Neural progenitor cell (in vitro differentiated cells): Measurements from ENCODE around the gene SLC2A11. TPM values are rescaled to one million over a fixed set of nuclear protein-coding genes. Genes with fewer than 3 reads are reported as not detected.

ENCODE experiments used
- DNase-seq: peaks from one replicate; pipeline ENCODE4 v3.0.0-alpha.2; 2016; ENCODE audit warnings: low spot score
- H2AFZ ChIP-seq: fragments of 200-600 bp; sonication (generic); replicated peaks from 2 replicates; pipeline ENCODE4 v1.6.1; 2016; ENCODE audit warnings: antibody characterized with exemption
- H3F3A ChIP-seq: fragments of 200-600 bp; sonication (generic); 2 replicates; pipeline ENCODE4 v1.6.1; 2016; ENCODE audit warnings: antibody characterized with exemption, low read depth
- H3K27ac ChIP-seq: fragments of 200-600 bp; sonication (generic); 2 replicates; pipeline ENCODE4 v1.5.1; 2016; ENCODE audit warnings: mild to moderate bottlenecking
- H3K27me3 ChIP-seq: fragments of 200-600 bp; sonication (generic); 2 replicates; pipeline ENCODE4 v1.6.1; 2016; ENCODE audit warnings: mild to moderate bottlenecking, moderate library complexity
- H3K36me3 ChIP-seq: fragments of 200-600 bp; sonication (generic); 2 replicates; pipeline ENCODE4 v1.5.1; 2016
- H3K4me1 ChIP-seq: fragments of 200-600 bp; sonication (generic); 2 replicates; pipeline ENCODE4 v1.6.1; 2016; ENCODE audit warnings: mixed run types
- H3K4me2 ChIP-seq: fragments of 200-600 bp; sonication (generic); 2 replicates; pipeline ENCODE4 v1.6.1; 2016
- H3K4me3 ChIP-seq: fragments of 200-600 bp; sonication (generic); 2 replicates; pipeline ENCODE4 v1.5.1; 2016
- H3K79me2 ChIP-seq: fragments of 200-600 bp; sonication (generic); 2 replicates; pipeline ENCODE4 v1.6.1; 2016; ENCODE audit warnings: low read depth
- H3K9ac ChIP-seq: fragments of 200-600 bp; sonication (generic); 2 replicates; pipeline ENCODE4 v1.6.1; 2016
- H3K9me3 ChIP-seq: fragments of 200-600 bp; sonication (generic); 2 replicates; pipeline ENCODE4 v1.5.1; 2016; ENCODE audit warnings: low read depth
- H4K20me1 ChIP-seq: fragments of 200-600 bp; sonication (generic); 2 replicates; pipeline ENCODE4 v1.6.1; 2016; ENCODE audit warnings: low read depth
- H3K27ac Mint-ChIP-seq: 3 replicates; pipeline ENCODE4 v1.8.0; 2021; ENCODE audit warnings: mixed read lengths
- H3K27me3 Mint-ChIP-seq: 2 replicates; pipeline ENCODE4 v1.8.0; 2022; ENCODE audit warnings: low read depth, mild to moderate bottlenecking, inconsistent platforms, moderate library complexity, mixed read lengths; ENCODE audit not compliant: insufficient read depth
- H3K36me3 Mint-ChIP-seq: 3 replicates; pipeline ENCODE4 v1.8.0; 2021; ENCODE audit warnings: mixed read lengths
- H3K4me1 Mint-ChIP-seq: 3 replicates; pipeline ENCODE4 v1.8.0; 2021; ENCODE audit warnings: mixed read lengths
- H3K4me3 Mint-ChIP-seq: 3 replicates; pipeline ENCODE4 v1.8.0; 2021; ENCODE audit warnings: mild to moderate bottlenecking, moderate library complexity, mixed read lengths
- H3K9me3 Mint-ChIP-seq: 3 replicates; pipeline ENCODE4 v1.8.0; 2020; ENCODE audit warnings: mixed read lengths
- CTCF ChIP-seq: fragments of 200-600 bp; sonication (generic); IDR thresholded peaks from 2 replicates; pipeline ENCODE4 v1.5.1; 2017; ENCODE audit warnings: antibody characterized with exemption, mild to moderate bottlenecking
- EZH2 ChIP-seq: fragments of 200-600 bp; sonication (generic); IDR thresholded peaks from 2 replicates; pipeline ENCODE4 v1.6.1; 2017; ENCODE audit warnings: antibody characterized with exemption, mild to moderate bottlenecking, moderate library complexity
- EZH2phosphoT487 ChIP-seq: fragments of 200-600 bp; sonication (generic); IDR thresholded peaks from 2 replicates; pipeline ENCODE4 v1.6.1; 2017; ENCODE audit warnings: antibody characterized with exemption
- total RNA-seq: library from RNA; depleted of rRNA; stranded (reverse); fragments of >200 nt; gene quantifications from 2 replicates; pipeline ENCODE4 v1.2.3, GENCODE V29; 2015; ENCODE audit warnings: low replicate concordance

SLC2A11 gene
- total RNA-seq, 1 donor from 2014 or later = 3.8 TPM

GRCh38 chr22:23816156-23816976 lies 41.3 kb upstream of the SLC2A11 start:
- H3K9me3 ChIP-seq = no peaks in the 10 kb centered on the region
- no peak overlapping the region for H3K4me3 Mint-ChIP-seq
- H3K27ac ChIP-seq = no peak overlapping the region
- H3K9me3 Mint-ChIP-seq = no peaks in the 10 kb centered on the region
- H3K79me2 ChIP-seq = no peaks in the 10 kb centered on the region
- peaks cover 6% of the 10 kb centered on the region for H3K27me3 Mint-ChIP-seq
- no peaks in the 10 kb centered on the region for H3K4me1 Mint-ChIP-seq
- H2AFZ ChIP-seq = no peak overlapping the region
- H3K4me2 ChIP-seq = no peak overlapping the region
- TF ChIP-seq EZH2 = no peak
- TF ChIP-seq CTCF = no peak
- TF ChIP-seq EZH2phosphoT487 = no peak
- H3K9ac ChIP-seq = no peak overlapping the region
- no peak for DNase-seq
- no peak overlapping the region for H3K4me3 ChIP-seq
- H3K27me3 ChIP-seq = no peaks in the 10 kb centered on the region
- no peaks in the 10 kb centered on the region for H4K20me1 ChIP-seq
- H3K27ac Mint-ChIP-seq = no peak overlapping the region
- H3K36me3 Mint-ChIP-seq = peaks cover 49% of the 10 kb centered on the region
- no peaks in the 10 kb centered on the region for H3K4me1 ChIP-seq
- H3K36me3 ChIP-seq = peaks cover 5% of the 10 kb centered on the region
- no peaks in the 10 kb centered on the region for H3F3A ChIP-seq

GRCh38 chr22:23817146-23817545 lies 40.5 kb upstream of the SLC2A11 start:
- H3K79me2 ChIP-seq = no peaks in the 10 kb centered on the region
- H2AFZ ChIP-seq = no peak overlapping the region
- H3K36me3 ChIP-seq = peaks cover 5% of the 10 kb centered on the region
- no peak overlapping the region for H3K4me3 ChIP-seq
- H3F3A ChIP-seq = no peaks in the 10 kb centered on the region
- H3K4me1 Mint-ChIP-seq = no peaks in the 10 kb centered on the region
- H3K36me3 Mint-ChIP-seq = peaks cover 49% of the 10 kb centered on the region
- no peaks in the 10 kb centered on the region for H3K9me3 Mint-ChIP-seq
- H3K27ac Mint-ChIP-seq = peak overlapping the region; percentile 33
- no peak for DNase-seq
- H3K9ac ChIP-seq = no peak overlapping the region
- no peaks in the 10 kb centered on the region for H4K20me1 ChIP-seq
- TF ChIP-seq EZH2phosphoT487 (no peak), EZH2 (no peak), CTCF (no peak)
- peaks cover 6% of the 10 kb centered on the region for H3K27me3 Mint-ChIP-seq
- no peak overlapping the region for H3K4me3 Mint-ChIP-seq
- H3K4me1 ChIP-seq = no peaks in the 10 kb centered on the region
- H3K4me2 ChIP-seq = no peak overlapping the region
- H3K9me3 ChIP-seq = no peaks in the 10 kb centered on the region
- H3K27me3 ChIP-seq = no peaks in the 10 kb centered on the region
- no peak overlapping the region for H3K27ac ChIP-seq

- no peak overlapping the region for H3K4me2 ChIP-seq
- no peak overlapping the region for H3K9ac ChIP-seq
- H3K27ac ChIP-seq = no peak overlapping the region
- H3K36me3 ChIP-seq = peaks cover 5% of the 10 kb centered on the region
- Mint-ChIP-seq H3K9me3 (no peaks in the 10 kb centered on the region), H3K4me3 (no peak overlapping the region), H3K4me1 (no peaks in the 10 kb centered on the region), H3K27me3 (peaks cover 6% of the 10 kb centered on the region), H3K27ac (no peak overlapping the region), H3K36me3 (peaks cover 50% of the 10 kb centered on the region)
- no peaks in the 10 kb centered on the region for H3K27me3 ChIP-seq
- no peak overlapping the region for H2AFZ ChIP-seq
- no peak for DNase-seq
- no peaks in the 10 kb centered on the region for H3K79me2 ChIP-seq
- no peak overlapping the region for H3K4me3 ChIP-seq
- H4K20me1 ChIP-seq = no peaks in the 10 kb centered on the region
- no peaks in the 10 kb centered on the region for H3K9me3 ChIP-seq
- no peaks in the 10 kb centered on the region for H3F3A ChIP-seq
- no peaks in the 10 kb centered on the region for H3K4me1 ChIP-seq
- TF ChIP-seq EZH2phosphoT487 (no peak), EZH2 (no peak), CTCF (no peak)
Observed at GRCh38 chr22:23818541-23818940, 39.1 kb upstream of the SLC2A11 start.
